ENCODE measurements around the gene VPS39. TPM values are rescaled to one million over a fixed set of nuclear protein-coding genes. Genes with fewer than 3 reads are reported as not detected.

Gene VPS39, protein sequence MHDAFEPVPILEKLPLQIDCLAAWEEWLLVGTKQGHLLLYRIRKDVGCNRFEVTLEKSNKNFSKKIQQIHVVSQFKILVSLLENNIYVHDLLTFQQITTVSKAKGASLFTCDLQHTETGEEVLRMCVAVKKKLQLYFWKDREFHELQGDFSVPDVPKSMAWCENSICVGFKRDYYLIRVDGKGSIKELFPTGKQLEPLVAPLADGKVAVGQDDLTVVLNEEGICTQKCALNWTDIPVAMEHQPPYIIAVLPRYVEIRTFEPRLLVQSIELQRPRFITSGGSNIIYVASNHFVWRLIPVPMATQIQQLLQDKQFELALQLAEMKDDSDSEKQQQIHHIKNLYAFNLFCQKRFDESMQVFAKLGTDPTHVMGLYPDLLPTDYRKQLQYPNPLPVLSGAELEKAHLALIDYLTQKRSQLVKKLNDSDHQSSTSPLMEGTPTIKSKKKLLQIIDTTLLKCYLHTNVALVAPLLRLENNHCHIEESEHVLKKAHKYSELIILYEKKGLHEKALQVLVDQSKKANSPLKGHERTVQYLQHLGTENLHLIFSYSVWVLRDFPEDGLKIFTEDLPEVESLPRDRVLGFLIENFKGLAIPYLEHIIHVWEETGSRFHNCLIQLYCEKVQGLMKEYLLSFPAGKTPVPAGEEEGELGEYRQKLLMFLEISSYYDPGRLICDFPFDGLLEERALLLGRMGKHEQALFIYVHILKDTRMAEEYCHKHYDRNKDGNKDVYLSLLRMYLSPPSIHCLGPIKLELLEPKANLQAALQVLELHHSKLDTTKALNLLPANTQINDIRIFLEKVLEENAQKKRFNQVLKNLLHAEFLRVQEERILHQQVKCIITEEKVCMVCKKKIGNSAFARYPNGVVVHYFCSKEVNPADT
- polyA plus RNA-seq (2011; rRNA removed) (33.3 and 38.1 TPM in 2 replicates), polyA plus RNA-seq (2017; fragmentation: RNase III; extraction: RNeasy Plus Mini Kit Qiagen cat#74134 plus additional on column Dnase treatment) (16.7 to 19.5 TPM (median 18.3 TPM) in 3 replicates), polyA minus RNA-seq (2011; rRNA and poly(A)+ RNA removed) (31.3 and 36.6 TPM in 2 replicates)
- 16.9 and 20.6 TPM in 2 replicates for polyA plus RNA-seq (2012; cell fraction: cytosol; rRNA removed)
- 51.9 and 65.8 TPM in 2 replicates for polyA plus RNA-seq (2012; cell fraction: nucleus; rRNA removed)

DNA sequence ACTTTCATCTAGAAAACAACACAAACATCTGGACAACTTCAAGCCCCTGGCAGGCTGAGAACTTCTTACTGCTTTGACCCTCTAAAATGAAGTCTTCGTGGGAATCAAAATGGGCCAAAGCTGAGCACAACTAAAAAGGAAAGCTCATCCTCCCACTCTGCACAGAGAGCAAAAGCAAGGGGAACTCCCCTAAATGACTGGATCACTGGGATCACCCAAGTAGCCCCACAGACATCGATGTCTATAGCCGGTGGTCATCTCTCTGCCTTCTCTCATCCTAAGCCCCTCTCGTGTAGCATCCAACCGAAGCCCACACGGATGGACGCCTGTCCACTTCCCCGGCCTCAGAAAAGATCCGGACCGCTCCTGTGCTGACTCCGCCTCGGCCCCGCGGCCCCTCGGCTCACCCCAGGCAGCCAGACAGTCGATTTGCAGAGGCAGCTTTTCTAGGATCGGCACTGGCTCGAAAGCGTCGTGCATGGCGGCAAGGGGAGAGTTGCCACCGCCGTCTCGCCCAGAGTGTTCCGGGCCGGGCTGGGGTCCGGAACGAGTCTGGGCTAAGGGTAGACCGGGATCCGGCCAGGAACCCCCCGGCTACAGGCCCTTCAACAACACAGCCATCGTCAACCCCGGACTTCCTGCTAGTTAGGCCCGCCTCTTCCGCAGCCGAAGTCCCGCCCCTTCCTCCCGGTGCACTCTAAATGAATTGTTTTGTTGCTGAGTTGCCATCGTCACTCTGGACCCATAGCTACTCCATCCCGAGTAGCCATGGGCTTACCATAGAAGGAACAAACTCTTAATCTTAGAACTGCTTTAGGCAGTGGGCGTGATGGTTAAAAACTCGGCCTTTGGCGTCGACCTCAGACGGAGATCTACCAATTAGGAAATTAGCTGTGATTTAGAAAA, at the start of gene VPS39:
Gene VPS39, minus strand, starts transcription at position 631 of the 906 bp plus-strand sequence. Its CDS starts 151 bp downstream, at position 480.
- peak within 1 kb of the TSS; percentile 90 to 96 for H3K27ac ChIP-seq
- H3K4me2 ChIP-seq, result peak within 1 kb of the TSS; percentile 89
- H3K4me1 ChIP-seq, result peaks cover 6% of the 10 kb centered on the region; the same call in 2 of the 3 replicates
- ATAC-seq (peak; percentile 100), FAIRE-seq (no peak), DNase-seq (ENCODE audit: low read depth in 1 of 2, low spot score in 1 of 2) (peak; percentile 75 to 80)
- no peak for TF ChIP-seq EHMT2 (IDR thresholded peaks at IDR 0.05; ENCODE audit: low read depth)
- TF ChIP-seq, protein P1, sequence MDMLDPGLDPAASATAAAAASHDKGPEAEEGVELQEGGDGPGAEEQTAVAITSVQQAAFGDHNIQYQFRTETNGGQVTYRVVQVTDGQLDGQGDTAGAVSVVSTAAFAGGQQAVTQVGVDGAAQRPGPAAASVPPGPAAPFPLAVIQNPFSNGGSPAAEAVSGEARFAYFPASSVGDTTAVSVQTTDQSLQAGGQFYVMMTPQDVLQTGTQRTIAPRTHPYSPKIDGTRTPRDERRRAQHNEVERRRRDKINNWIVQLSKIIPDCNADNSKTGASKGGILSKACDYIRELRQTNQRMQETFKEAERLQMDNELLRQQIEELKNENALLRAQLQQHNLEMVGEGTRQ (IDR thresholded peaks at IDR 0.05), result no peak
- TF ChIP-seq HOXA7 (CRISPR knock-in tag; IDR thresholded peaks at IDR 0.05), result no peak
- TF ChIP-seq, protein P2, sequence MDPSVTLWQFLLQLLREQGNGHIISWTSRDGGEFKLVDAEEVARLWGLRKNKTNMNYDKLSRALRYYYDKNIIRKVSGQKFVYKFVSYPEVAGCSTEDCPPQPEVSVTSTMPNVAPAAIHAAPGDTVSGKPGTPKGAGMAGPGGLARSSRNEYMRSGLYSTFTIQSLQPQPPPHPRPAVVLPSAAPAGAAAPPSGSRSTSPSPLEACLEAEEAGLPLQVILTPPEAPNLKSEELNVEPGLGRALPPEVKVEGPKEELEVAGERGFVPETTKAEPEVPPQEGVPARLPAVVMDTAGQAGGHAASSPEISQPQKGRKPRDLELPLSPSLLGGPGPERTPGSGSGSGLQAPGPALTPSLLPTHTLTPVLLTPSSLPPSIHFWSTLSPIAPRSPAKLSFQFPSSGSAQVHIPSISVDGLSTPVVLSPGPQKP (IDR thresholded peaks at IDR 0.05; ENCODE audit: low read depth, low read length), result no peak
- TF ChIP-seq POLR2AphosphoS2 (conservative IDR thresholded peaks at IDR 0.05; ENCODE audit: low read length), result no peak
- TF ChIP-seq CEBPB (IDR thresholded peaks at IDR 0.05), result no peak
- TF ChIP-seq PHF8 (IDR thresholded peaks at IDR 0.05; ENCODE audit: borderline replicate concordance, low read depth), result 0 out of 2 replicates have a peak, but pooled peaks have one; percentile 62
- no peak for TF ChIP-seq MYC (IDR thresholded peaks at IDR 0.05; ENCODE audit: borderline replicate concordance, low read length)
- TF ChIP-seq CBX8 (IDR thresholded peaks at IDR 0.05), result no peak
- TF ChIP-seq NPAS2 (CRISPR knock-in tag; IDR thresholded peaks at IDR 0.05; ENCODE audit: borderline replicate concordance), result no peak
- TF ChIP-seq ZC3H11A (IDR thresholded peaks at IDR 0.05), result no peak
- TF ChIP-seq HOXB5 (CRISPR knock-in tag; IDR thresholded peaks at IDR 0.05), result no peak
- peak; percentile 43 to 70; a peak in 1 of 5 replicates for TF ChIP-seq JUN (IDR thresholded peaks at IDR 0.05)
- TF ChIP-seq CHD4 (IDR thresholded peaks at IDR 0.05; ENCODE audit: borderline replicate concordance), result no peak
- no peak for TF ChIP-seq EHF (CRISPR knock-in tag; IDR thresholded peaks at IDR 0.05)
- peak; percentile 53 for TF ChIP-seq POLR2A (IDR thresholded peaks at IDR 0.05; ENCODE audit: low read length)
- TF ChIP-seq ZNF302 (CRISPR knock-in tag; IDR thresholded peaks at IDR 0.05), result no peak
- TF ChIP-seq MAFK (IDR thresholded peaks at IDR 0.05; ENCODE audit: partially characterized antibody), result no peak
- no peak for TF ChIP-seq JUNB (IDR thresholded peaks at IDR 0.05)
- TF ChIP-seq KDM5A (IDR thresholded peaks at IDR 0.05), result 0 out of 2 replicates have a peak, but pooled peaks have one; percentile 24
- TF ChIP-seq MAZ (IDR thresholded peaks at IDR 0.05; ENCODE audit: borderline replicate concordance, low read depth, low read length), result no peak
- TF ChIP-seq, protein P3, sequence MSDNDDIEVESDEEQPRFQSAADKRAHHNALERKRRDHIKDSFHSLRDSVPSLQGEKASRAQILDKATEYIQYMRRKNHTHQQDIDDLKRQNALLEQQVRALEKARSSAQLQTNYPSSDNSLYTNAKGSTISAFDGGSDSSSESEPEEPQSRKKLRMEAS (IDR thresholded peaks at IDR 0.05), result peak; percentile 34; the same call in 1 of the 2 replicates
- no peak for TF ChIP-seq CHD2 (IDR thresholded peaks at IDR 0.05; ENCODE audit: low read length, partially characterized antibody)
- no peak for TF ChIP-seq FOXS1 (CRISPR knock-in tag; IDR thresholded peaks at IDR 0.05)
- WGBS (ENCODE audit: missing lambda C conversion rate), result 3% methylated on average over 23 of the region's 45 CpGs
- ChIA-PET POLR2A (interaction anchor here (0.6 to 1.8 kb wide), 4 partner anchors 8 to 376 kb away, joined by 3 to 10 read pairs (median 4); partner anchors contain the start of genes GANC and TMEM87A), CTCF (interaction anchor here (0.7 kb wide), 1 partner anchor 177 kb away, joined by 3 read pairs; no protein-coding TSS in a partner anchor)
- no peaks in the 10 kb centered on the region for H3K9me3 ChIP-seq
- H3K4me3 ChIP-seq, result peak within 1 kb of the TSS; percentile 91
